Erythroblast (primary cell): ENCODE measurements around the gene ACBD5.

ENCODE experiments used
- GATA1 ChIP-seq: IDR thresholded peaks from 2 replicates; pipeline ENCODE4 v1.6.1; 2011; ENCODE audit warnings: low read depth, mild to moderate bottlenecking, control low read depth, low read length, moderate library complexity
- POLR2A ChIP-seq: IDR thresholded peaks from 2 replicates; pipeline ENCODE4 v1.6.1; 2011; ENCODE audit warnings: mild to moderate bottlenecking, low read length

- TF ChIP-seq POLR2A (no peak), GATA1 (no peak)
Observed at GRCh38 chr10:27188259-27188658, 52.3 kb downstream of the ACBD5 start.
